Choroid plexus epithelial cell (primary cell): ENCODE data around the gene GIMAP7.

Source experiments
- DNase-seq: peaks from one replicate; pipeline ENCODE4 v3.0.0-alpha.2; 2010; ENCODE audit warnings: low read depth
- H3K4me3 ChIP-seq: 2 replicates; pipeline ENCODE4 v1.5.1; 2011; ENCODE audit warnings: low read depth, mild to moderate bottlenecking, control low read depth, low read length, moderate library complexity
- TF ChIP-seq, protein P1 (sequence below): conservative IDR thresholded peaks from 2 replicates; pipeline ENCODE4 v1.5.1; 2011; ENCODE audit warnings: low read depth, mild to moderate bottlenecking, control low read depth, inconsistent platforms, low read length, moderate library complexity

Gene GIMAP7

GRCh38 chr7:150564006-150564405, 49.3 kb downstream of the GIMAP7 start:
- TF ChIP-seq, protein P1, sequence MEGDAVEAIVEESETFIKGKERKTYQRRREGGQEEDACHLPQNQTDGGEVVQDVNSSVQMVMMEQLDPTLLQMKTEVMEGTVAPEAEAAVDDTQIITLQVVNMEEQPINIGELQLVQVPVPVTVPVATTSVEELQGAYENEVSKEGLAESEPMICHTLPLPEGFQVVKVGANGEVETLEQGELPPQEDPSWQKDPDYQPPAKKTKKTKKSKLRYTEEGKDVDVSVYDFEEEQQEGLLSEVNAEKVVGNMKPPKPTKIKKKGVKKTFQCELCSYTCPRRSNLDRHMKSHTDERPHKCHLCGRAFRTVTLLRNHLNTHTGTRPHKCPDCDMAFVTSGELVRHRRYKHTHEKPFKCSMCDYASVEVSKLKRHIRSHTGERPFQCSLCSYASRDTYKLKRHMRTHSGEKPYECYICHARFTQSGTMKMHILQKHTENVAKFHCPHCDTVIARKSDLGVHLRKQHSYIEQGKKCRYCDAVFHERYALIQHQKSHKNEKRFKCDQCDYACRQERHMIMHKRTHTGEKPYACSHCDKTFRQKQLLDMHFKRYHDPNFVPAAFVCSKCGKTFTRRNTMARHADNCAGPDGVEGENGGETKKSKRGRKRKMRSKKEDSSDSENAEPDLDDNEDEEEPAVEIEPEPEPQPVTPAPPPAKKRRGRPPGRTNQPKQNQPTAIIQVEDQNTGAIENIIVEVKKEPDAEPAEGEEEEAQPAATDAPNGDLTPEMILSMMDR = no peak

DNA sequence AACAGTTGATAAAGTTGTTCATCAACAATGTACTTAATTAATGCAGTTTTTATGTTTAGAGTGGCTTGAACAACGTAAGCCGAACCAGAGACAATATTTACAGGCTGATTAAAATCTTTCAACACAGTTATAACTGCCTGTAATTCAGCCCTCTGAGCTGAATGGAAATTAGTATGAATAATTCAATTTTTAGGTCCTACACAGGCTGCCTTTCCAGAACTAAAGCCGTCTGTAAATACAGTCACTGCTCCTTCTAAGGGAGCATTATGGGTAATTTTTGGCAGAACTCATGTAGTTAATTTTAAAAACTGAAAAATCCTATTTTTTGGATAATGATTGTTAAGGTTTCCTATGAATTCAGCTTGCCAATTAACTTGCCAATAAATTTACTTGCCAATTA, 49.9 kb downstream of the GIMAP7 start:
- no peak overlapping the region for H3K4me3 ChIP-seq
- TF ChIP-seq, protein P1 = no peak
- no peak for DNase-seq

More at GRCh38 chr7:150564006-150564405, 49.3 kb downstream of the GIMAP7 start:
- DNase-seq = no peak
- H3K4me3 ChIP-seq = no peak overlapping the region

GRCh38 chr7:150565239-150565638, 50.6 kb downstream of the GIMAP7 start:
- H3K4me3 ChIP-seq = no peak overlapping the region
- DNase-seq = no peak
- TF ChIP-seq, protein P1 = no peak

- H3K4me3 ChIP-seq = no peak overlapping the region
- DNase-seq = no peak
- TF ChIP-seq, protein P1 = no peak
Observed at GRCh38 chr7:150566123-150566522, 51.5 kb downstream of the GIMAP7 start.

DNA sequence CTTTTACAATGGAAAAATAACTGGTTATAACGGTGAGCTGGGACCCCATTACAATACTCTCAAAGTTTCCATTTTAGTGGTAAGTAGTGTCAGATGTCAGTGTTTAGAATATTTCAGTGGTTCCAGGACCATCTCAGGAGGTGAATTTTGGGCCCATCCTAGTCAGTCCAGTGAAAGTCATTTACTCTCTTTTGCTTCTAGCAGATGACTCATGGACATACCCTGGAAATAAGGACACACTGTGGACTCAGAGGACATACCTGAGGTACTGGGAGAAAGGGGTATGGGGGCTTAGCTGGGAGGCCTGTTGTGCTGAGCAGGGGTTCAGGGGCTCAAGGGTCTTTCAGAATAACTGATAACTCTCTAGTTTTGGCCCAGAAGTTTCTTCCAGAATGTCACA, 51.9 kb downstream of the GIMAP7 start:
- DNase-seq = no peak
- H3K4me3 ChIP-seq = no peak overlapping the region
- TF ChIP-seq, protein P1 = no peak

GRCh38 chr7:150567169-150567568, 52.5 kb downstream of the GIMAP7 start, which contains the start of gene GIMAP4:
GIMAP4 (plus strand) TSS chr7:150567390; CDS start chr7:150569902, 2,512 bp downstream.
- no peak for DNase-seq
- TF ChIP-seq, protein P1 = no peak
- H3K4me3 ChIP-seq = no peak within 1 kb of the TSS

GRCh38 chr7:150567871-150568301, 53.2 kb downstream of the GIMAP7 start:
- DNase-seq = no peak
- TF ChIP-seq, protein P1 = no peak
- H3K4me3 ChIP-seq = no peak overlapping the region
